Neural crest cell (in vitro differentiated cells): ENCODE data around the gene TTLL5. TPM values are rescaled to one million over a fixed set of nuclear protein-coding genes. Genes with fewer than 3 reads are reported as not detected.

ENCODE experiments used
- DNase-seq: peaks from one replicate; pipeline ENCODE4 v3.0.0; 2021; ENCODE audit warnings: low read depth, mixed read lengths, low spot score
- H3K27ac Mint-ChIP-seq: one replicate; pipeline ENCODE4 v1.8.0; 2021; ENCODE audit warnings: mild to moderate bottlenecking, mixed read lengths; ENCODE audit not compliant: unreplicated experiment
- H3K27me3 Mint-ChIP-seq: 2 replicates; pipeline ENCODE4 v1.8.0; 2021; ENCODE audit warnings: low read depth, mild to moderate bottlenecking, mixed read lengths
- H3K36me3 Mint-ChIP-seq: 2 replicates; pipeline ENCODE4 v1.8.0; 2021; ENCODE audit warnings: low read depth, mild to moderate bottlenecking, mixed read lengths
- H3K4me1 Mint-ChIP-seq: 2 replicates; pipeline ENCODE4 v1.8.0; 2021; ENCODE audit warnings: mixed read lengths
- H3K4me3 Mint-ChIP-seq: one replicate; pipeline ENCODE4 v1.8.0; 2021; ENCODE audit warnings: mild to moderate bottlenecking, mixed read lengths
- H3K9me3 Mint-ChIP-seq: 2 replicates; pipeline ENCODE4 v1.8.0; 2021; ENCODE audit warnings: mixed read lengths
- CTCF ChIP-seq: fragments of 200-600 bp; sonication (generic); conservative IDR thresholded peaks from 2 replicates; pipeline ENCODE4 v1.5.0; 2021; ENCODE audit warnings: antibody characterized with exemption, mild to moderate bottlenecking
- total RNA-seq: library from RNA; stranded (reverse); gene quantifications from 2 replicates; pipeline ENCODE4 v1.2.1, GENCODE V29; 2021

TTLL5 gene
- total RNA-seq, 1 donor from 2014 or later = 55.7 TPM

- H3K36me3 Mint-ChIP-seq = peaks cover 6% of the 10 kb centered on the region
- H3K27ac Mint-ChIP-seq = no peak overlapping the region
Observed at GRCh38 chr14:75811872-75812499, 150.9 kb downstream of the TTLL5 start.

GRCh38 chr14:75812622-75813021 lies 151.6 kb downstream of the TTLL5 start:
- TF ChIP-seq CTCF = no peak
- Mint-ChIP-seq H3K27ac (no peak overlapping the region), H3K9me3 (no peaks in the 10 kb centered on the region), H3K4me3 (no peak overlapping the region), H3K36me3 (peaks cover 6% of the 10 kb centered on the region), H3K27me3 (no peaks in the 10 kb centered on the region), H3K4me1 (no peaks in the 10 kb centered on the region)
- no peak for DNase-seq

More at GRCh38 chr14:75811872-75812499, 150.9 kb downstream of the TTLL5 start:
- Mint-ChIP-seq H3K27me3 (no peaks in the 10 kb centered on the region), H3K4me1 (no peaks in the 10 kb centered on the region), H3K9me3 (no peaks in the 10 kb centered on the region), H3K4me3 (no peak overlapping the region)
- no peak for TF ChIP-seq CTCF
- DNase-seq = no peak

- H3K27me3 Mint-ChIP-seq = no peaks in the 10 kb centered on the region
- no peak for TF ChIP-seq CTCF
- DNase-seq = no peak
- no peaks in the 10 kb centered on the region for H3K9me3 Mint-ChIP-seq
- H3K4me1 Mint-ChIP-seq = peaks cover 18% of the 10 kb centered on the region
- peaks cover 8% of the 10 kb centered on the region for H3K36me3 Mint-ChIP-seq
- no peak overlapping the region for H3K27ac Mint-ChIP-seq
- no peak overlapping the region for H3K4me3 Mint-ChIP-seq
Observed at GRCh38 chr14:75820761-75821160, 159.7 kb downstream of the TTLL5 start.

GRCh38 chr14:75821831-75822521 lies 160.9 kb downstream of the TTLL5 start:
- no peak overlapping the region for H3K4me3 Mint-ChIP-seq

GRCh38 chr14:75822522-75823141 lies 161.6 kb downstream of the TTLL5 start:
- no peak for DNase-seq
- Mint-ChIP-seq H3K36me3 (peaks cover 5% of the 10 kb centered on the region), H3K4me3 (no peak overlapping the region), H3K27ac (no peak overlapping the region), H3K4me1 (peaks cover 20% of the 10 kb centered on the region), H3K27me3 (no peaks in the 10 kb centered on the region), H3K9me3 (no peaks in the 10 kb centered on the region)
- TF ChIP-seq CTCF = no peak

More at GRCh38 chr14:75821831-75822521, 160.9 kb downstream of the TTLL5 start:
- Mint-ChIP-seq H3K27me3 (no peaks in the 10 kb centered on the region), H3K27ac (peak overlapping the region; percentile 69), H3K4me1 (peaks cover 20% of the 10 kb centered on the region), H3K36me3 (peaks cover 5% of the 10 kb centered on the region), H3K9me3 (no peaks in the 10 kb centered on the region)
- DNase-seq = no peak
- no peak for TF ChIP-seq CTCF
